Esophagus squamous epithelium (tissue), 5 donors: Measurements from ENCODE around the gene EHBP1. TPM values are rescaled to one million over a fixed set of nuclear protein-coding genes. Genes with fewer than 3 reads are reported as not detected.

Experiments used
- DNase-seq: peaks from one replicate; lab custom pipeline; 2025; lab: John Stamatoyannopoulos, UW
- H3K27ac ChIP-seq, 4 donors: fragments of 200-600 bp; sonication (generic); one replicate each; pipeline ENCODE4 v1.5.1; 2016 to 2019; ENCODE audit warnings: mild to moderate bottlenecking in 1 of 4
- H3K27me3 ChIP-seq, 4 donors: fragments of 200-600 bp; sonication (generic); 1 replicate in 3 of 4; 2 replicates in 1 of 4; pipeline versions ENCODE4 v1.5.1 to v1.6.0; 2017 to 2021; ENCODE audit warnings: antibody characterized with exemption in 1 of 4
- H3K36me3 ChIP-seq, 3 donors: fragments of 200-600 bp; sonication (generic); one replicate each; pipeline ENCODE4 v1.5.1; 2016 to 2019
- H3K4me1 ChIP-seq, 3 donors: fragments of 200-600 bp; sonication (generic); one replicate each; pipeline ENCODE4 v1.5.1; 2017 to 2019
- H3K4me3 ChIP-seq, 4 donors: fragments of 200-600 bp; sonication (generic); 1 replicate in 3 of 4; 2 replicates in 1 of 4; pipeline ENCODE4 v1.5.1; 2016 to 2019; ENCODE audit warnings: mild to moderate bottlenecking in 2 of 4, moderate library complexity in 1 of 4
- H3K9me3 ChIP-seq, 3 donors: fragments of 200-600 bp; sonication (generic); one replicate each; pipeline ENCODE4 v1.5.1; 2016 to 2019
- CTCF ChIP-seq, 6 experiments: fragments of 450-650 bp in 4 of 6; fragments of 200-600 bp in 2 of 6; sonication (generic) in 2 of 6; IDR thresholded peaks; one replicate each; pipeline ENCODE4 v1.5.1; 2016 to 2019; ENCODE audit warnings: antibody characterized with exemption in 6 of 6, mild to moderate bottlenecking in 4 of 6, moderate library complexity in 4 of 6
- POLR2A ChIP-seq, 4 donors: fragments of 450-650 bp; IDR thresholded peaks; one replicate each; pipeline ENCODE4 v1.6.1; 2017; ENCODE audit warnings: antibody characterized with exemption in 4 of 4, mild to moderate bottlenecking in 4 of 4, moderate library complexity in 3 of 4
- WGBS, 2 donors: methylation state at CpG; one replicate each; pipeline ENCODE4 v1.1.5; 2018; 5-methylcytosine and 5-hydroxymethylcytosine counted together
- intact Hi-C: fragments of 100-400 bp; cut with DNase I; formaldehyde crosslinking; loops from one replicate; pipeline ENCODE4 v1.15.0; 2022
- total RNA-seq, 4 donors: library from RNA; depleted of rRNA; stranded (reverse); fragments of >200 nt; gene quantifications; one replicate each; pipeline ENCODE4 v1.1.0, GENCODE V29; 2016
- donor health status: DM: yes; HTN: yes; CAD: no.

EHBP1 gene
- total RNA-seq, 4 donors from 2014 or later: 59.6 to 111 (median 77.9) TPM

GRCh38 chr2:62883629-62884028 lies 178.1 kb downstream of the EHBP1 start:
- DNase-seq: no peak
- intact Hi-C loops: no loop called here
- 92% methylated on average over 7 of the region's 7 CpGs for WGBS, 2 donors
- TF ChIP-seq CTCF (IDR thresholded peaks at IDR 0.05): no peak
- no peak for TF ChIP-seq POLR2A (IDR thresholded peaks at IDR 0.05)
- no peaks in the 10 kb centered on the region for H3K9me3 ChIP-seq
- H3K27me3 ChIP-seq: no peaks in the 10 kb centered on the region
- H3K4me3 ChIP-seq: no peak overlapping the region
- peaks cover 0 to 46% (median 0%) of the 10 kb centered on the region in 3 donors for H3K36me3 ChIP-seq
- H3K4me1 ChIP-seq: peaks cover 0 to 13% (median 0%) of the 10 kb centered on the region in 3 donors
- no peak overlapping the region for H3K27ac ChIP-seq

- 79 to 96% methylated on average over 2 of the region's 2 CpGs for WGBS, 2 donors
- no peaks in the 10 kb centered on the region for H3K9me3 ChIP-seq
- H3K27me3 ChIP-seq: no peaks in the 10 kb centered on the region
- H3K36me3 ChIP-seq: peaks cover 0 to 41% (median 0%) of the 10 kb centered on the region in 3 donors
- H3K27ac ChIP-seq: no peak overlapping the region
- TF ChIP-seq CTCF (IDR thresholded peaks at IDR 0.05) (no peak), POLR2A (IDR thresholded peaks at IDR 0.05) (no peak)
- no peak overlapping the region for H3K4me3 ChIP-seq
- no peak for DNase-seq
- intact Hi-C loops: no loop called here
- peaks cover 0 to 14% (median 0%) of the 10 kb centered on the region in 3 donors for H3K4me1 ChIP-seq
These were observed 178.6 kb downstream of the EHBP1 start for GRCh38 chr2:62884086-62884485.

GRCh38 chr2:62884514-62884913 lies 179.0 kb downstream of the EHBP1 start:
- 74 to 81% methylated on average over 1 of the region's 1 CpG for WGBS, 2 donors

GRCh38 chr2:62894966-62895631 lies 189.6 kb downstream of the EHBP1 start:
- WGBS, 2 donors: 77 to 98% methylated on average over 2 of the region's 2 CpGs
- H3K27me3 ChIP-seq: no peaks in the 10 kb centered on the region
- peaks cover 0 to 21% (median 0%) of the 10 kb centered on the region in 3 donors for H3K4me1 ChIP-seq
- H3K9me3 ChIP-seq: no peaks in the 10 kb centered on the region
- TF ChIP-seq CTCF (IDR thresholded peaks at IDR 0.05): no peak
- no peak for TF ChIP-seq POLR2A (IDR thresholded peaks at IDR 0.05)
- intact Hi-C loops: no loop called here
- peaks cover 0 to 12% (median 0%) of the 10 kb centered on the region in 3 donors for H3K36me3 ChIP-seq
- DNase-seq: no peak
- H3K4me3 ChIP-seq: no peak overlapping the region
- H3K27ac ChIP-seq: no peak overlapping the region

More at GRCh38 chr2:62884514-62884913, 179.0 kb downstream of the EHBP1 start:
- Histone ChIP-seq H3K9me3 (no peaks in the 10 kb centered on the region), H3K27ac (no peak overlapping the region), H3K36me3 (peaks cover 0 to 39% (median 0%) of the 10 kb centered on the region in 3 donors), H3K4me3 (no peak overlapping the region), H3K4me1 (peaks cover 0 to 14% (median 0%) of the 10 kb centered on the region in 3 donors), H3K27me3 (no peaks in the 10 kb centered on the region)
- intact Hi-C loops: no loop called here
- DNase-seq: no peak
- no peak for TF ChIP-seq CTCF (IDR thresholded peaks at IDR 0.05)
- TF ChIP-seq POLR2A (IDR thresholded peaks at IDR 0.05): no peak

GRCh38 chr2:62895632-62896009 lies 190.1 kb downstream of the EHBP1 start:
- H3K4me1 ChIP-seq: peaks cover 0 to 16% (median 0%) of the 10 kb centered on the region in 3 donors
- no peak overlapping the region for H3K27ac ChIP-seq
- H3K4me3 ChIP-seq: no peak overlapping the region
- no peak for TF ChIP-seq CTCF (IDR thresholded peaks at IDR 0.05)
- no peak for TF ChIP-seq POLR2A (IDR thresholded peaks at IDR 0.05)
- intact Hi-C loops: no loop called here
- DNase-seq: no peak
- no peaks in the 10 kb centered on the region for H3K27me3 ChIP-seq
- H3K9me3 ChIP-seq: no peaks in the 10 kb centered on the region
- peaks cover 0 to 15% (median 0%) of the 10 kb centered on the region in 3 donors for H3K36me3 ChIP-seq
